K562 (cell line): ENCODE measurements around the gene PTCH2. TPM values are rescaled to one million over a fixed set of nuclear protein-coding genes. Genes with fewer than 3 reads are reported as not detected.

Experiments used
- ATAC-seq: fragments of 200-7000 bp; cut with Tn5 transposase; 3 replicates; pipeline ENCODE4 v1.9.1; 2020; ENCODE audit warnings: moderate library complexity
- BruUV-seq: library from RNA; stranded (reverse); fragments of 400-500 nt; replicated peaks from 2 replicates; lab custom pipeline; 2021; lab: Mats Ljungman, UMichigan
- CTCF ChIA-PET: fragments of 300-600 bp; formaldehyde crosslinking; extraction: SDS; loops from one replicate; lab custom pipeline; 2021; ENCODE audit warnings: low intra/inter-chr PET ratio; lab: Yijun Ruan, JAX
- POLR2A ChIA-PET: fragments of 300-600, 350-650 bp; sonication (Branson Sonifier 250); formaldehyde crosslinking; extraction: SDS; loops from one replicate; lab custom pipeline; 2021; ENCODE audit warnings: antibody characterized with exemption, inconsistent platforms; lab: Yijun Ruan, JAX
- DNase-seq, 4 experiments: peaks; one replicate each; pipeline versions ENCODE4 v3.0.0 to v3.0.0-alpha.2; 2011 to 2018; ENCODE audit warnings: low spot score in 3 of 4, mixed read lengths in 3 of 4; ENCODE audit errors: extremely low read depth in 1 of 4
- FAIRE-seq: peaks from 2 replicates; lab custom pipeline; 2011; peaks lifted over from hg19 to GRCh38; lab: Jason Lieb, UNC
- H2AFZ ChIP-seq: 2 replicates; pipeline ENCODE4 v1.6.0; 2011; ENCODE audit warnings: low read depth, low read length, control low read depth, inconsistent platforms
- H3K27ac ChIP-seq: fragments of 200-600 bp; 3 replicates; pipeline ENCODE4 v1.8.0; 2011; ENCODE audit warnings: low read depth, mild to moderate bottlenecking, control low read depth, inconsistent platforms, low read length, moderate library complexity, mixed read lengths; ENCODE audit errors: extremely low read depth
- H3K27me3 ChIP-seq, 2 experiments: fragments of 300-600 bp in 1 of 2; 2 replicates in 1 of 2; 3 replicates in 1 of 2; pipeline versions ENCODE4 v1.6.0 to v1.8.0; 2011; ENCODE audit warnings: inconsistent platforms in 2 of 2, low read length in 2 of 2, mild to moderate bottlenecking in 1 of 2, mixed read lengths in 1 of 2, moderate library complexity in 1 of 2; ENCODE audit not compliant: control insufficient read depth in 2 of 2, insufficient read depth in 2 of 2
- H3K36me3 ChIP-seq: fragments of 300-600 bp; 3 replicates; pipeline ENCODE4 v1.8.0; 2011; ENCODE audit warnings: mild to moderate bottlenecking, low read length, inconsistent platforms; ENCODE audit not compliant: control insufficient read depth, insufficient read depth
- H3K4me1 ChIP-seq, 2 experiments: fragments of 200-600 bp in 1 of 2; replicated peaks in 1 of 2; 2 replicates in 1 of 2; 3 replicates in 1 of 2; pipeline versions ENCODE4 v1.5.1 to v1.8.0; 2011; ENCODE audit warnings: inconsistent platforms in 2 of 2, low read length in 2 of 2, mild to moderate bottlenecking in 1 of 2, mixed read lengths in 1 of 2, moderate library complexity in 1 of 2; ENCODE audit not compliant: control insufficient read depth in 2 of 2, insufficient read depth in 2 of 2
- H3K4me2 ChIP-seq: 2 replicates; pipeline ENCODE4 v1.6.1; 2011; ENCODE audit warnings: low read length, control low read depth, inconsistent platforms, mixed read lengths; ENCODE audit not compliant: insufficient read depth
- H3K4me3 ChIP-seq: fragments of 200-600 bp; sonication (generic), shearing (Covaris generic); 2 replicates; pipeline ENCODE4 v1.5.1; 2016; ENCODE audit warnings: control low read depth, inconsistent platforms
- H3K79me2 ChIP-seq: fragments of 200-600 bp; 3 replicates; pipeline ENCODE4 v1.8.0; 2011; ENCODE audit warnings: low read length, inconsistent platforms; ENCODE audit not compliant: control insufficient read depth, insufficient read depth
- H3K9ac ChIP-seq, 2 experiments: 2 replicates each; pipeline versions ENCODE4 v1.6.0 to v1.6.1; 2011; ENCODE audit warnings: low read depth in 2 of 2, low read length in 2 of 2, control low read depth in 1 of 2, inconsistent platforms in 1 of 2, mild to moderate bottlenecking in 1 of 2, mixed read lengths in 1 of 2; ENCODE audit not compliant: insufficient read depth in 1 of 2
- H3K9me1 ChIP-seq: one replicate; pipeline ENCODE4 v1.6.0; 2011; ENCODE audit warnings: inconsistent platforms, mild to moderate bottlenecking, low read length, moderate library complexity; ENCODE audit not compliant: control insufficient read depth, insufficient read depth
- H3K9me3 ChIP-seq: replicated peaks from 2 replicates; pipeline ENCODE4 v1.5.1; 2011; ENCODE audit warnings: low read depth, low read length, inconsistent platforms; ENCODE audit not compliant: control insufficient read depth, insufficient read depth
- H4K20me1 ChIP-seq: replicated peaks from 2 replicates; pipeline ENCODE4 v1.6.1; 2011; ENCODE audit warnings: low read length, inconsistent platforms, mixed read lengths; ENCODE audit not compliant: control insufficient read depth, insufficient read depth
- ARID1B ChIP-seq: fragments of 450-650 bp; IDR thresholded peaks from 2 replicates; pipeline ENCODE4 v1.6.1; 2016; ENCODE audit warnings: antibody characterized with exemption, mild to moderate bottlenecking, inconsistent platforms
- BRCA1 ChIP-seq, 2 experiments: fragments of 450-650 bp in 1 of 2; sonication (generic) in 1 of 2; formaldehyde crosslinking in 1 of 2; IDR thresholded peaks; 2 replicates each; pipeline versions ENCODE4 v1.5.0 to v1.6.1; 2017 to 2020; ENCODE audit warnings: mild to moderate bottlenecking in 1 of 2, missing genetic modification reagents in 1 of 2
- YY1 ChIP-seq, 3 experiments: IDR thresholded peaks; 2 replicates each; pipeline ENCODE4 v1.6.1; 2011; ENCODE audit warnings: low read length in 2 of 3, mild to moderate bottlenecking in 2 of 3, moderate library complexity in 2 of 3, borderline replicate concordance in 1 of 3, control low read depth in 1 of 3, low read depth in 1 of 3; ENCODE audit not compliant: insufficient read depth in 3 of 3, insufficient replicate concordance in 2 of 3, control insufficient read depth in 1 of 3, insufficient read length in 1 of 3; ENCODE audit errors: extremely low read depth in 1 of 3
- WGBS: fragments of 100-300 bp; shearing (Covaris generic); methylation state at CpG from one replicate; pipeline ENCODE4 v1.1.6; 2016; ENCODE audit warnings: low coverage, mixed read lengths; ENCODE audit not compliant: insufficient coverage; ENCODE audit errors: missing lambda C conversion rate; 5-methylcytosine and 5-hydroxymethylcytosine counted together
- in situ Hi-C: fragments of 300-500 bp; cut with MboI; formaldehyde crosslinking; loops from 4 replicates; pipeline ENCODE4 v1.15.0; 2018; ENCODE audit warnings: inconsistent platforms, mixed read lengths
- intact Hi-C: fragments of 100-400 bp; cut with micrococcal nuclease; formaldehyde crosslinking; loops from 2 replicates; pipeline ENCODE4 v1.14.2; 2022
- polyA plus RNA-seq, 8 experiments: library from polyadenylated mRNA; depleted of rRNA in 4 of 8; stranded (reverse) in 5 of 8; unstranded in 3 of 8; fragments of >200 nt; fragmentation: Nextera tagmentation in 2 of 8; fragmentation: Illumina TruSeq in 1 of 8; extraction: Ambion mirVana in 2 of 8; extraction: Trizol in 1 of 8; gene quantifications; 2 replicates each; pipeline versions ENCODE4 v1.2.1 to v1.2.3, GENCODE V29; 2011 to 2014; ENCODE audit warnings: inconsistent platforms in 1 of 8, missing spikeins in 1 of 8
- total RNA-seq, 7 experiments: library from RNA; depleted of rRNA in 6 of 7; stranded (reverse); fragments of >200 nt in 6 of 7; fragmentation: Illumina TruSeq in 2 of 7; extraction: Trizol in 2 of 7; gene quantifications; 2 replicates each; pipeline versions ENCODE4 v1.2.1 to v1.2.3, GENCODE V29; 2011 to 2021; ENCODE audit warnings: low replicate concordance in 1 of 7
- TF ChIP-seq, protein P1 (sequence below): sonication (generic); formaldehyde crosslinking; IDR thresholded peaks from 2 replicates; pipeline ENCODE4 v1.8.0; 2022; ENCODE audit warnings: mild to moderate bottlenecking, missing genetic modification reagents
- TF ChIP-seq, protein P2 (sequence below): fragments of 200-800 bp; sonication (Bioruptor generic); IDR thresholded peaks from 2 replicates; pipeline ENCODE4 v1.6.1; 2017; ENCODE audit warnings: missing genetic modification characterization, missing compliant biosample characterization
- TF ChIP-seq, protein P3 (sequence below): fragments of 250-450 bp; sonication (Bioruptor Pico); IDR thresholded peaks from 2 replicates; pipeline ENCODE4 v1.5.0; 2021
- TF ChIP-seq, protein P4 (sequence below): fragments of 450-650 bp; IDR thresholded peaks from 2 replicates; pipeline ENCODE4 v1.6.1; 2016; ENCODE audit warnings: antibody characterized with exemption

Gene PTCH2
- total and polyA plus RNA-seq, 9 of the 15 experiments (the other 6 are each of a cell fraction or from before 2014, with no cell fraction given): 0.15 to 27.3 (median 0.48) TPM; not detected in 1

DNA sequence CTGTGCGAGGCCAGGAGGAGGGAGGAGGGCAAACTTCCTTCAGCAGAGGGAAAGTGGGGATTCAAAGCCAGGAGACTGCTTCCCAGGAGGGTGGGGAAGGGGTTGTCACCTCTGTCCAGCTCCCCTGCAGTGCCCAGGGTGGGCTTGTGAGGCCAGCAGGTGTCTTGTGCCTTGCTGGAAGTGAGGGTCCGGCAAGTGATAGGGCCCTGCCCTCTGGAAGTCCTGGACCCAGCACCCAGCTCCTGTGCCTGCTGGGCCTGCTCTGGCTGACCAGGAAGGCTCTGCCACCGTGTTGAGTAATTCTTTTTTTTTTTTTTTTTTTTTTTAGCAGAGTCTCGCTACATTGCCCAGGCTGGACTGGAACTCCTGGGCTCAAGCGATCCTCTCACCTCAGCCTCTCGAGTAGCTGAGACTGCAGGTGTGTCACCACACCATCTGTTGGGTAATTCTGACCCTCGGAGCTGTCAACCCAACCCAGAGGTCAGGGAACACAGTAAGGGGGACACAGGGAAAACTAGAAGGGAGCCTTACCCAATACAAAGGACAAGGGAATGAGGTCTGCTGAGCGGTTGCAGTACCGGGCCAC, 56.1 kb downstream of the PTCH2 start (continued):
- TF ChIP-seq, protein P1, sequence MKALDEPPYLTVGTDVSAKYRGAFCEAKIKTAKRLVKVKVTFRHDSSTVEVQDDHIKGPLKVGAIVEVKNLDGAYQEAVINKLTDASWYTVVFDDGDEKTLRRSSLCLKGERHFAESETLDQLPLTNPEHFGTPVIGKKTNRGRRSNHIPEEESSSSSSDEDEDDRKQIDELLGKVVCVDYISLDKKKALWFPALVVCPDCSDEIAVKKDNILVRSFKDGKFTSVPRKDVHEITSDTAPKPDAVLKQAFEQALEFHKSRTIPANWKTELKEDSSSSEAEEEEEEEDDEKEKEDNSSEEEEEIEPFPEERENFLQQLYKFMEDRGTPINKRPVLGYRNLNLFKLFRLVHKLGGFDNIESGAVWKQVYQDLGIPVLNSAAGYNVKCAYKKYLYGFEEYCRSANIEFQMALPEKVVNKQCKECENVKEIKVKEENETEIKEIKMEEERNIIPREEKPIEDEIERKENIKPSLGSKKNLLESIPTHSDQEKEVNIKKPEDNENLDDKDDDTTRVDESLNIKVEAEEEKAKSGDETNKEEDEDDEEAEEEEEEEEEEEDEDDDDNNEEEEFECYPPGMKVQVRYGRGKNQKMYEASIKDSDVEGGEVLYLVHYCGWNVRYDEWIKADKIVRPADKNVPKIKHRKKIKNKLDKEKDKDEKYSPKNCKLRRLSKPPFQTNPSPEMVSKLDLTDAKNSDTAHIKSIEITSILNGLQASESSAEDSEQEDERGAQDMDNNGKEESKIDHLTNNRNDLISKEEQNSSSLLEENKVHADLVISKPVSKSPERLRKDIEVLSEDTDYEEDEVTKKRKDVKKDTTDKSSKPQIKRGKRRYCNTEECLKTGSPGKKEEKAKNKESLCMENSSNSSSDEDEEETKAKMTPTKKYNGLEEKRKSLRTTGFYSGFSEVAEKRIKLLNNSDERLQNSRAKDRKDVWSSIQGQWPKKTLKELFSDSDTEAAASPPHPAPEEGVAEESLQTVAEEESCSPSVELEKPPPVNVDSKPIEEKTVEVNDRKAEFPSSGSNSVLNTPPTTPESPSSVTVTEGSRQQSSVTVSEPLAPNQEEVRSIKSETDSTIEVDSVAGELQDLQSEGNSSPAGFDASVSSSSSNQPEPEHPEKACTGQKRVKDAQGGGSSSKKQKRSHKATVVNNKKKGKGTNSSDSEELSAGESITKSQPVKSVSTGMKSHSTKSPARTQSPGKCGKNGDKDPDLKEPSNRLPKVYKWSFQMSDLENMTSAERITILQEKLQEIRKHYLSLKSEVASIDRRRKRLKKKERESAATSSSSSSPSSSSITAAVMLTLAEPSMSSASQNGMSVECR (CRISPR knock-in tag): no peak
- TF ChIP-seq, all 486 proteins: peak for 0

DNA sequence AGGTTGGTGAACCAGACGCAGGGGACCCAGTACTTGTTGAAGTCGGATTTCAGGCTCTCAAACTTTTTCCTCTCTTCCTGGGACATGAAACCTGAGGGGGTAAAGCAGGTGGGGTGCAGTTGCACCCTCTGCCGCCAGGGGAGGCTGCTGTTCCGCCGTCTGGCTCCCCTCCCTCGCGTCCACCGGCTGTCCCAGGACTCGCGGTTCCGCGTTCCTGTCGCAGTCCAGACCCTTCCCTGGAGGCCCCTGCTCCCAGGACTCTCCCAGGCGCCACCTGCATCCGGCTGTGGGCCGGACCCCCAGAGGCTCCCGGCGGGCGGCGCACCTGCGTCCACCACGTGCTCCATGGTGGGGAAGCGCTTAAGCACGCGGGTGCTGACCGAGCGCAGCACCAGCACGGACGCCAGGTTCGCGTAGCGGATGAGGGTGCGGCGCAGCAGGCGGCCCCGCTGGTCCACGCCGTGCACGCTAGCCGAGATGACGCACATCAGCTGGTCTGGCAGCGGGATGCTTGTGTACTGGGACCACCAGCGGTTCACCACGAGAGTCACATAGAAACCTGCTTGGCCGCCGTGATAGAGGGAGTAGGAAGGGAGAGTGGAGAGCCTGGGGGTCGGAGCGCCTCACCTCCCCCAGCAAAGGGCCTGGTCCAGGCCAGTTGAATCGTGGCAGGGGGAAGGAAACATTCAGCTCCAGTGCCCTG, 56.8 kb downstream of the PTCH2 start:
- Histone ChIP-seq H3K4me1 (peaks cover 8 to 18% of the 10 kb centered on the region in 2 experiments; a peak in 4 of 5 replicates), H3K27ac (no peak overlapping the region), H2AFZ (peak overlapping the region; percentile 78), H3K9me3 (no peaks in the 10 kb centered on the region), H3K9me1 (no peaks in the 10 kb centered on the region), H3K79me2 (no peaks in the 10 kb centered on the region), H3K4me2 (no peak overlapping the region; the same call in 1 of the 2 replicates), H3K36me3 (peaks cover 4% of the 10 kb centered on the region; the same call in 2 of the 3 replicates), H3K27me3 (no peaks in the 10 kb centered on the region), H4K20me1 (no peaks in the 10 kb centered on the region), H3K4me3 (no peak overlapping the region), H3K9ac (peak overlapping the region in 1 of 2 experiments; percentile 18; a peak in 2 of 4 replicates)
- FAIRE-seq: peak; percentile 73
- peak; percentile 84 for ATAC-seq
- in situ Hi-C loops: no loop called here
- intact Hi-C loops: no loop called here
- WGBS: 58% methylated on average over 45 of the region's 49 CpGs
- CTCF ChIA-PET: no interaction called here
- POLR2A ChIA-PET: interaction anchor here (0.6 to 12.0 kb wide), 6 partner anchors 8 to 226 kb away, joined by 3 to 253 read pairs (median 6); partner anchors contain the start of genes BTBD19 and RPS8
- DNase-seq: peak; percentile 78 to 84 (median 82)
- no TSS peak for BruUV-seq
- TF ChIP-seq, protein P2, sequence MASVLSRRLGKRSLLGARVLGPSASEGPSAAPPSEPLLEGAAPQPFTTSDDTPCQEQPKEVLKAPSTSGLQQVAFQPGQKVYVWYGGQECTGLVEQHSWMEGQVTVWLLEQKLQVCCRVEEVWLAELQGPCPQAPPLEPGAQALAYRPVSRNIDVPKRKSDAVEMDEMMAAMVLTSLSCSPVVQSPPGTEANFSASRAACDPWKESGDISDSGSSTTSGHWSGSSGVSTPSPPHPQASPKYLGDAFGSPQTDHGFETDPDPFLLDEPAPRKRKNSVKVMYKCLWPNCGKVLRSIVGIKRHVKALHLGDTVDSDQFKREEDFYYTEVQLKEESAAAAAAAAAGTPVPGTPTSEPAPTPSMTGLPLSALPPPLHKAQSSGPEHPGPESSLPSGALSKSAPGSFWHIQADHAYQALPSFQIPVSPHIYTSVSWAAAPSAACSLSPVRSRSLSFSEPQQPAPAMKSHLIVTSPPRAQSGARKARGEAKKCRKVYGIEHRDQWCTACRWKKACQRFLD (CRISPR knock-in tag): no peak
- TF ChIP-seq, protein P3, sequence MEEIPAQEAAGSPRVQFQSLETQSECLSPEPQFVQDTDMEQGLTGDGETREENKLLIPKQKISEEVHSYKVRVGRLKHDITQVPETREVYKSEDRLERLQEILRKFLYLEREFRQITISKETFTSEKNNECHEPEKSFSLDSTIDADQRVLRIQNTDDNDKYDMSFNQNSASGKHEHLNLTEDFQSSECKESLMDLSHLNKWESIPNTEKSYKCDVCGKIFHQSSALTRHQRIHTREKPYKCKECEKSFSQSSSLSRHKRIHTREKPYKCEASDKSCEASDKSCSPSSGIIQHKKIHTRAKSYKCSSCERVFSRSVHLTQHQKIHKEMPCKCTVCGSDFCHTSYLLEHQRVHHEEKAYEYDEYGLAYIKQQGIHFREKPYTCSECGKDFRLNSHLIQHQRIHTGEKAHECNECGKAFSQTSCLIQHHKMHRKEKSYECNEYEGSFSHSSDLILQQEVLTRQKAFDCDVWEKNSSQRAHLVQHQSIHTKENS (CRISPR knock-in tag): no peak
- peak; percentile 14; the same call in 1 of the 2 replicates for TF ChIP-seq ARID1B
- TF ChIP-seq BRCA1 (IDR thresholded peaks at IDR 0.05): no peak
- no peak for TF ChIP-seq BRCA1 (CRISPR knock-in tag; IDR thresholded peaks at IDR 0.05)
- TF ChIP-seq YY1 (IDR thresholded peaks at IDR 0.05; ENCODE audit: borderline replicate concordance in 1 of 3, control insufficient read depth in 1 of 3, extremely low read depth in 1 of 3, insufficient read depth in 3 of 3, insufficient read length in 1 of 3, insufficient replicate concordance in 2 of 3, low read depth in 1 of 3, low read length in 2 of 3): no peak
- TF ChIP-seq, protein P4, sequence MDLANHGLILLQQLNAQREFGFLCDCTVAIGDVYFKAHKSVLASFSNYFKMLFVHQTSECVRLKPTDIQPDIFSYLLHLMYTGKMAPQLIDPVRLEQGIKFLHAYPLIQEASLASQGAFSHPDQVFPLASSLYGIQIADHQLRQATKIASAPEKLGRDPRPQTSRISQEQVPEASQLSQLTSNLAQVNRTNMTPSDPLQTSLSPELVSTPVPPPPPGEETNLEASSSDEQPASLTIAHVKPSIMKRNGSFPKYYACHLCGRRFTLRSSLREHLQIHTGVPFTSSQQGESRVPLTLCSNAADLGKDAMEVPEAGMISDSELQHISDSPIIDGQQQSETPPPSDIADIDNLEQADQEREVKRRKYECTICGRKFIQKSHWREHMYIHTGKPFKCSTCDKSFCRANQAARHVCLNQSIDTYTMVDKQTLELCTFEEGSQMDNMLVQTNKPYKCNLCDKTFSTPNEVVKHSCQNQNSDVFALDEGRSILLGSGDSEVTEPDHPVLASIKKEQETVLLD: 0 out of 2 replicates have a peak, but pooled peaks have one; percentile 18
